Left kidney (tissue), 8 donors: ENCODE data around the gene SAG. TPM values are rescaled to one million over a fixed set of nuclear protein-coding genes. Genes with fewer than 3 reads are reported as not detected.

Experiments
- DNase-seq: peaks from one replicate; pipeline ENCODE4 v3.0.0-alpha.2; 2013
- long read RNA-seq, 8 donors: transcript quantifications; one replicate each; lab custom pipeline, GENCODE V29; 2026
- polyA plus RNA-seq: library from polyadenylated mRNA; unstranded; fragments of 120-200 nt; gene quantifications from one replicate; pipeline ENCODE4 v1.2.1, GENCODE V29; 2013; ENCODE audit not compliant: insufficient read length

Gene SAG
- polyA plus RNA-seq: 0.13 TPM
- long read RNA-seq, donor 1: 0 reads
- long read RNA-seq, donor 2: 0 reads
- long read RNA-seq, donor 3: 0 reads
- long read RNA-seq, donor 4: 0 reads
- long read RNA-seq, donor 5: 0 reads
- long read RNA-seq, donor 6: 0 reads
- long read RNA-seq, donor 7: 0 reads
- long read RNA-seq, donor 8: 0 reads

- DNase-seq: no peak
Measured at GRCh38 chr2:233307565-233307964, at the start of gene SAG. Gene SAG (plus strand): TSS chr2:233307816. CDS start chr2:233309190, 1,374 bp downstream.

- DNase-seq: no peak
Measured at GRCh38 chr2:233258211-233258610, 49.4 kb upstream of the SAG start.

GRCh38 chr2:233259730-233260129 lies 47.9 kb upstream of the SAG start:
- DNase-seq: no peak

- no peak for DNase-seq
Measured at GRCh38 chr2:233260661-233261060, 47.0 kb upstream of the SAG start.

- DNase-seq: no peak
Measured at GRCh38 chr2:233261819-233262555, 45.6 kb upstream of the SAG start.

- DNase-seq: no peak
Measured at GRCh38 chr2:233262562-233262961, 45.1 kb upstream of the SAG start.

GRCh38 chr2:233263045-233263570 lies 44.5 kb upstream of the SAG start:
- DNase-seq: no peak

GRCh38 chr2:233264667-233265066 lies 42.9 kb upstream of the SAG start:
- no peak for DNase-seq

GRCh38 chr2:233265899-233266431 lies 41.7 kb upstream of the SAG start:
- DNase-seq: no peak

- no peak for DNase-seq
Measured at GRCh38 chr2:233266481-233266880, 41.1 kb upstream of the SAG start.

GRCh38 chr2:233267516-233268245 lies 39.9 kb upstream of the SAG start:
- DNase-seq: no peak

GRCh38 chr2:233270366-233270765 lies 37.2 kb upstream of the SAG start:
- DNase-seq: no peak

- no peak for DNase-seq
Measured at GRCh38 chr2:233270951-233271350, 36.7 kb upstream of the SAG start.

- no peak for DNase-seq
Measured at GRCh38 chr2:233271693-233272092, 35.9 kb upstream of the SAG start.

- DNase-seq: no peak
Measured at GRCh38 chr2:233273120-233273519, 34.5 kb upstream of the SAG start.

- no peak for DNase-seq
Measured at GRCh38 chr2:233275223-233275622, 32.4 kb upstream of the SAG start.

- no peak for DNase-seq
Measured at GRCh38 chr2:233278921-233279320, 28.7 kb upstream of the SAG start.

- no peak for DNase-seq
Measured at GRCh38 chr2:233280114-233280693, 27.4 kb upstream of the SAG start.

- DNase-seq: no peak
Measured at GRCh38 chr2:233281553-233281952, 26.1 kb upstream of the SAG start.

GRCh38 chr2:233281992-233282603 lies 25.5 kb upstream of the SAG start:
- no peak for DNase-seq

GRCh38 chr2:233285921-233286320 lies 21.7 kb upstream of the SAG start:
- DNase-seq: no peak

GRCh38 chr2:233287871-233288270 lies 19.7 kb upstream of the SAG start:
- DNase-seq: no peak
